Stimulated activated CD8-positive, alpha-beta memory T cell treated with anti-CD3 and anti-CD28 coated beads, Interleukin-4, amount 100 ng/mL, for 4 hours (primary cell): ENCODE measurements around the gene DLGAP1.
A peak's percentile ranks its signal among the peaks of the same experiment; 100 is the strongest.
"Not testable (repeated sequence)": the region's sequence is repeated elsewhere in the genome, so short reads cannot be mapped to it uniquely, and the experiment has no call there.

Experiments
- DNase-seq, 2 donors: peaks; one replicate each; pipeline ENCODE4 v3.0.0-alpha.2; 2020; ENCODE audit warnings: low read depth in 2 of 2, low spot score in 1 of 2

DLGAP1 gene

DNA sequence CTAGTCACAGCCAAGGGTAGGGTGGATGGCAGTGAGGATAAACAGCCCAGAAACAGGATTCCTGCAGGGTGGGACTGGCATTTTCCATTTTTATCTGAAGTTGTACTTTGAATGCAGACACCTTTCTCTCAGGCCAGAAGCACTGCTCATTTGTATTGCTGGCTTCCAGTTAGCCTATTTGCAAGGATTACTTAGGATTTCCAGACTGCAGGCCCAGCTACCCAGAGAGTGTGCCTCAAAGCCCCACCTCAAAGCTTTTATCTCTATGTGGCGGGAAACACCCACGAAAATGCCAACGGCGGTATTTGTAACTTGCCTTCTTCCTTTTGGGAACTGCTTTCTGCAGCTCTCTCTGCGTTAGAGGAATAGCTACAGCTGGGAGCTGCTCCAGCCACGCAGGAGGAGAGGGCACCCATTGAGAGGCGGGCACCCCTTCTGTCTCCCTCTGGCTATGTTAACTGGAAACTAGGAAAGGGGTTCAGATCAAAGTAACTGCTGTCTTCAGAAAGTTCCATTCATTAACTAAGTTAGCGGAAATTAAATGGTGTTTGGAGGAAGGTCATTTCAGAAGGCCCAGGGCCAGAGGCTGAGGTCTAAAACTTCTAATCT lies 860.2 kb downstream of the DLGAP1 start:
- DNase-seq, result no peak

DNA sequence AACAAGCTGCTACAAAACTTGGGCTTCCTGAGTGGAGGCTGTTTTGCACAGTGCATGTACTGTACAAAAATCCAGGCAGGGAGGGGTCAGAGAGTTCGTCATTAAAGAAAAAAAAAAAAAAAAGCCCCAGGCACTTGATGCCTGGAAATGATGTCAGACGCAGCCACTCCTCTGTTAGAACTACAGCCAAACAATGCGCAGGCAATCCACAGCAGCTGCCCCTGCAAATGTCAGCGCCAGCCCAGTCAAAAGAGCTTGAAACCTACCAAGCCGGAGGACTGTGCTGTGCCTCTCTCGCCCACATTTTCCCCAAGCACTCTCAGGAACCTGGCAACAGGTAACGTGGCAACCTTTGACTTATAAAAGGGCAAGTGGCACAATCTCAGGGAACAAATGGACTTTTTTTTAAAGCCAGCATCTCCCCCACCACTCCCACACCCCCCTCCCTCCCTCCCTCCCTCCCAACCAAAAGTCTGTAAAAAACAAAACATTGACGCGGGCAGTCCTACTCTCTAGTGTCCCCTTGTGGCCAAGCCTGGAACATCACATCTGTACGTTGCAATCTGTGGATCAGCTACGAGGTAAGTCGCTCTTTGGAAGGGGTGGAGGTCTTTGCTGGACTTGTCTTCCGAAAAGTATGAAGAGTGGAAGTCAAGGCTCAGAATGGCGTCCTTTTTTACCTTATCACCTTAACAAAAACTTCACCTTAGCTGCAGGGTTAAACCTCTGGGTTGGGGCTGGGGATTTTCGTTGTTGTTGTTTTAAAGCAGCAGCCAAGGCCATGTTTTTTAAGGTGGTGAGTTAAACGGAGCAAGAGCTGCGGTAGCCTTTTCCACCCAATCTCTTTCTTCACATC lies 861.0 kb downstream of the DLGAP1 start:
- peak; percentile 71 to 80 for DNase-seq

DNA sequence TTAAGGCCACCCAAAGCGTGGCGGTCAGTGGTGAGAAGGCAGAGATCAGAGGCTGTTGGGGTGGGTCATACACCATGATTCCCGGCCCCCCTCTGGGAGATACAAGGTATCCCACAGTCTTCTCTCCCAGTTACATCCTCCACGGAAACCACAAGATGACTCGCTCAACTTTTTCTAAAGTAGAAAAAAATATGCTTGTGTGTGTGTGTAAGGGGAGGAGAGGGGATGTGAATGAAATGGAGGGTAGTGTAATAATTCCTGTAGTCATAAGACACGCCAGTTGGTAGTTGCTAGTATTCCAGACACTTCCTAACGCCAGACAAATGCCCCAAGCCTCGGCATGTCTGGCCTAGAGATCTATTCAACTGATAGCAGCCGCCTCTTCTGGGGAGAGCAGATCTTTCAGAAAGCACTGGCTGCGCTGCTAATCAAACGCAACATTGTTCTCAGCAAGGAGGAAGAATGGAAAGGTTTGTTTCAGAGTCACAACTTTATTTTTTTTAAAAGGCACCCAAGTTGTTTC lies 861.7 kb downstream of the DLGAP1 start:
- DNase-seq, result no peak

DNA sequence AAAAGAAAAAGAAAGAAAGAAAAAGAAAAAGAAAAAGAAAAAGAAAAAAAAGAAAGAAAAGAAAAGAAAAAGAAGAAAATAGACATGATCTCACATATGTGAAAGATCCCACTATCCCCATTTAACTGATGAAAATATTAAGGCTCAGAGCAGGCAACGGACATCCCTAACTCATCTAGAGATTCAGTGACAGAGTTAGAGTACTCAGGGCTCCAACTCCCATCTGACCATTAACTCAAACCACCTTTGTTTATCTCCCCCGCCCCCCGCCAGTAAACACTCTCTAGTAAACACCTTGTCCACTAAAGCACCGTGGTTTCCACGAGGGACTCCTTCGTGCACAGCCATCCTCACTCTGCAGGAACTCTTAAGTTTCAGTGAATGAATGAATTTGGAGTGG lies 862.2 kb downstream of the DLGAP1 start:
- DNase-seq, result no peak

DNA sequence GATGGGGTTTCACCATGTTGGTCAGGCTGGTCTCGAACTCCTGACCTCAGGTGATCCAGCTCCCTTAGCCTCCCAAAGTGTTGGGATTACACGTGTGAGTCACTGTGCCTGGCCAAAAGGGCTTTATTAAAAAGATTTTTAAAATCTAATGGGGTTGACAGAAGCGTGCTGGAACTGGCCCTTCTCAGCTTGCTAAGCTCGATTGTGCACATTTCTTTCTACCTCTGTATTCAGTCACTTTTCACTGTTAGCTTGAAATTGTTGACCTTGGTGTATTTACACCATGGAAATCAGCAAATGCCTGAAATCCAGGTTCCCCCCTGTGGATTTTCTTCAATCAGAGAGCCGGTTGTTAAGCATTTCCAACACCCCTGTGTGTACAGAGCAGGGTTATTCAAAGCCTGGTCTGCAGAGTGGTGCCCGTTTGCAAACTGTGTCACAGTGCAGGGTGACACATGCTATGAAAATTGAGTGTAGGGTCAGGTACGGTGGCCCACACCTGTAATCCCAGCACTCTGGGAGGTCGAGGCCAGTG lies 864.9 kb downstream of the DLGAP1 start:
- DNase-seq, result no peak

DNA sequence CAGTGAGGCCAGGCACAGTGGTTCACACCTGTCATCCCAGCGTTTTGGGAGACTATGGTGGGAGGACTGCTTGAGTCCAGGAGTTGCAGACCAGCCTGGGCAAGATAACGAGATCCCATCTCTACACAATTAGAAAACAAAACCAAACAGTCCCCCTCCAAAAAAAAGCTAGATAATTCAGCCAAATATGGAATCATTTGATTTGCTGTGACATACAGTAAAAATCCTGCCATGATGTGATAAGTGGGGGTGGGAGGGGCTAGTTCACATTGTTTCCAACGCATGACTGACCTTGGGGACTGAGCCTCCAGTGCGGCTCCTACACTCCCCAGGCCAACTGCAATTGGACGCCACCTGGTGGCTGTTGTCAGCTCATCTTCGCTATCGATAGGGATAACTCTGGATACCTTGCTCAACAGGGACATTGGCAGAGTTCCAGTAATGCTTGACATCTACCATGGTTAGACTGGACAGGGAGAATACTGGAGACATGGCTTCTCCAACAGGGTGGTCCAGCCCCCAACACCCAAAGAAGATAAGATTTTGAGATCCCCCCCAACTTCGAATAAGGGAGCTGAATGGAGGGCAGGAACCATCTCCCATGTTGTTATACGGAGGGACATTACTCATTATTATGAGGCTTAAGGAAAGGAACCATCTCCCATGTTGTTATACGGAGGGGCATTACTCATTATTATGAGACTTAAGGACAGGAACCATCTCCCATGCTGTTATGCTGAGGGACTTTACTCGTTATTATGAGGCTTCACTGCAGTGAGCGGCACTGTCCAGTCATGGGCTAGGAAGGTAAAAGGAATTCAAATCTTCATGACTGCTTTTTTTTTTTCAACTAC lies 869.2 kb downstream of the DLGAP1 start:
- DNase-seq, result peak in 1 of 2 donors; percentile 48

DNA sequence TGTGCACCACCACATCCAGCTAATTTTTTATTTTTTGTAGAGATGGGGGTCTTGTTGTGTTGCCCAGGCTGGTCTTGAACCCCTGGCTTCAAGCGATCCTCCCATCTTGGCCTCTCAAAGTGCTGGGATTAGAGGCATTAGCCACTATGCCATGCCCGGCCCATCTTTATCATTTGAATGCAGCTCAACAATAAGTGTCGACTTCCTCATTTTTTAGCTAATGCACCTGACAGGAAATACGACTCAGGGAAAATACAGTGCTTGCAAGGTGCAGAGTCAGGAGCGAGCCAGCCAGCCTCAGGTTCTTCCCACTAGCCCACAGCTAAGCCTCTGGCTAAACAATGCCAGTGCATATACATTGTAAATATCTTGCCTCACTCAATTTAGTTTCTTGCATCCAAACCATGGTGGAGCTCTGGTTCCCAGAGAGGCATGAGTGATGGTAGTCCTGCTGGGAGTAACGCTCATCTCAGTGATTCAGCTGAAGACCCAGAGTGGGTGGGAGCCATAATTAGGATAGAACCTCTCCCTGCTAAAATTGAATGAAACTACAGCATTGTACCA lies 870.1 kb downstream of the DLGAP1 start:
- no peak for DNase-seq

DNA sequence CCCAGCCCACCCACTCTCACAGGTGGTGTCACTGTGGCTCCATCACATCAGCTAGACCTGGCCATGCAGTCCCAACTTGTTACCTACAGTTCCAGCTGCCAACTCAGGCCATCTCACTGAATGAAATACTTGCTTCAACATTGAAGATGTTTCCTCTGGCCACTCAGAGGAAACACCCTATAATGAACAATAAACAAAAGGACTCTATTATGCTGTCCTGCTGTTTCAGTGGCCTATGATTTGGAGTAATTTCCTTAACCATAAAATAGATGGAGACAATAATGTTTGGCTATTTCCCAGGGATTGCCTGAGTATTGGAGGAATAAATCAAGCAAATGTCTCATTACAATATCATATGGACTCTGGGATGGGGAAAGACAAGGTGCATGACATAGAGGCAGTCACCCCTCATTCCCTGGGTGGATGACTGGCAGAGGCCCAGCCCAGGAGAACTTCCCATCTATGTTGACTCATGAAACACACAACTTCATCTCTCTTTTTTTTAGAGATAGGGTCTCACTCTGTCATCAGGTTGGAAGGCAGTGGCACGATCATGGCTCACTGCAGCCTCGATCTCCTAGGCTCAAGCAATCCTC lies 870.7 kb downstream of the DLGAP1 start:
- no peak for DNase-seq

DNA sequence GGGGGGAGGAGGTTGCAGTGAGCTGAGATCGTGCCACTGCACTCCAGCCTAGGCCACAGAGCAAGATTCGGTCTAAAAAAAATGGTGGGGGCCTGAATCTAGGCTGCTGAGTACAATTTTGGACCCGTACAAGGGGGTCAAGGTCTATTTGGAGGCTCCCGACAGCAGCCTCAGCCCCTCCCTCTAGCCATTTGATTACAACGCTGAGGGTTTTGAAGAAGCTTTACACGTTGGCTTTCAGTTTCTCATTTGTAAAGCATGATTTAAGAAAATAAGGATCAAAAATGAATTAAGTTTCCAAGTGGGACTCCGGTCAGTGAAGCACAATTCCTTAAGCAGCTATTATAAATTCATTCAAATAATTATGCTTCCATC lies 871.2 kb downstream of the DLGAP1 start:
- DNase-seq, result no peak

DNA sequence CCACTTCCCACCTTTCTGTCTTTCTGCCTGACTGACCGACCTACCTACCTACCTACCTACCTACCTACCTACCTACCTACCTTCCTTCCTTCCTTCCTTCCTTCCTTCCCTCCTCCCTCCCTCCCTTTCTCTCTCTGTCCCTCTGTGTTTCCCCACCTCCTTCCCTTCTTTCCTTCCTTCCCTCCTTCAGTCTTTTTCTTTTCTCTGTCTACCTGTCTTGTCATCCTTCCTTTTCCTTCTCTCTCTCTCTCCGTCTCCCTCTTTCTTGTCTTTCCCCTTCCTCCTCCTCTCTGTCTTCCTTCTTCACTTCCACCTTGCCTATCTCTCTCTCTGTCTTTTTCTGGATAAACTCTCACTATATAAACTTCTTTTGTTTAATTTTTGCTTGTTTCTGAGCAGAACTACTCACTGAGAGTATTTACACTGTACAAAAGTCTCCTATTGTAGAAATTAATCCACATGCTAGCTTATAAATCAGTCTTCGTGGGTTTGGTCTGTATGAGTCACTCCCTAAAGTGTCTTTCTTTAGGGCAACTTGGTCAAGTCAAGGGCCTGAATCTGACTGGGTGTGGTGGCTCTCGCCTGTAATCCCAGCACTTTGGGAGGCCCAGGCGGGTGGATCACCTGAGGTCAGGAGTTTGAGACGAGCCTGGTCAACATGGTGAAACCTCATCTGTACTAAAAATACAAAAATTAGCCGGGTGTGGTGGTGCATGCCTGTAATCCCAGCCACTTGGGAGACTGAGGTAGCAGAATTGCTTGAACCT lies 871.8 kb downstream of the DLGAP1 start:
- DNase-seq, result not testable (repeated sequence)

DNA sequence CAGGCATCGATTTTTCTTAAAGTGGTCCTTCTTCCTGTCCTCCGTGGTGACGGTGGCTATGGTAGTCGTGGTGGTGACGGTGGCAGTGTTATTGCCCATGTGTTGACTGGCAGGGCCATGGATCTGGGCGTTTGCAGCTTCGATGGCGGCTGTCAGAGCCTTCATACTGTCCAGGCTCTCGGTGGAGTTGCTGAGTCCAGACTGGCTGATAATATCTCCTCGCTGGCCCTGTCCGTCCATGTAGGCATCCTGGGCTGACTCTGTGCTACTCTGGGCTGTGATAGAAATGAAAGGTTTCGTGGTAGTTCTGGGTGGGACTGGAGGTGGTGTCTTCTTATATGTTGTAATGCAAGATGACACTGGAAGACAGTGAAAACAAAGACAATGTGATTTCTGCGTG lies 873.2 kb downstream of the DLGAP1 start:
- no peak for DNase-seq

DNA sequence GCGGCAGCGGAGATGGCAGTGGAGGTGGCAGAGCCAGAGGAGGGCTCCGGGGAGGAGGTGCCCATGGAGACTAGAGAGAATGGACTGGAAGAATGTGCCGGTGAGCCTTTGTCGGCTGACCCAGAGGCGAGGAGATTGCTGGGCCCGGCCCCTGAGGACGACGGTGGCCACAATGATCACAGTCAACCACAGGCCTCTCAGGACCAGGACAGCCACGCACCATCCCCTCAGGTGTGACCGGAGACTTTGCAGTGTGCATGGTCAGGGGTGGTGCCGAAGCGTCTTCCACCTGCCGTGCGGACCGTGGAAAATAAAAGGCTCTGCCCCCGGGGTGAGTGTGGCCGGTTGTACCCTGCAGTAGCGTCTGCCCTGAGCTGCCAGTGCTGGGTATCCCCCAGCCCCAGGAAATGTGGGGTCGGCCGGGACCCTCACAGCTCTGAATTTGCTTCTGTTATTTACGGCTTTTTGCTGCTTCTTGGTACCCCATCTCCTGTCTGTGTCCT lies 874.5 kb downstream of the DLGAP1 start:
- DNase-seq, result not testable (repeated sequence)

DNA sequence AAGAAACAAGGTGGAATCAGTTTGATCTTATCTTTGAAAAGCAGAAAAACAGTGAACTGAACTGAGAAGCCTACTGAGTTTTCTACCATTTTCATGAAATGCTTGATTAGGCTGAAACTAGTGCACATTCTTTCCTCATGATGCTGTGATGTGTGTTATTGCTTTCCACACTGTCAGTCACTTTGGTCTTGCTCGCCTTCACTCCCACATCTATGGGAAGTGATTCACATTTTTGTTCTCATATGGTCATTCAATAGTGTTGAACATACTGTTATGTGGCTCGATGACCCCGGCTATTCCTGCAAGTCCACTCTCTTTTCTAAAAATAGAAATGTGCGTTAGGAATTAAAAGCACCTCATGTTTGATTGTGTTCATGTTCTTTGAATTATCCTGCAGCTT lies 875.4 kb downstream of the DLGAP1 start:
- no peak for DNase-seq

DNA sequence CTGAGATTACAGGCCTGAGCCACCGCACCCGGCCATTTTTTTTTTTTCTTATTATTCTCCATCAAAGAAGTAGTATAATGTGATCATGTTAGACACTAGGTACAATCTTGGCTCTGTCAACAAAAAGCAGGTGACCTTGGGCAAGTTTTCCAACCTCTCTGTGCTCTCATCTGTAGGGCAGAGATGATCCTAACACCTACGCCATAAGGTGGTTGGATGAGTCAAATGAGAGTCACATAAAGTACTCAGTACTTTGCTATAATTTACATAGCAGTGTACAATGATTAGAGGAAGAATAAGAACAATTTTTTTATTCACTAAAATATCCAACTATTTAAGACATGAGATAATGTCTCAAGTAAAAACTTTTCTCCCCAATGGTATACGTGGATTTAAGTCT lies 876.5 kb downstream of the DLGAP1 start:
- no peak for DNase-seq

DNA sequence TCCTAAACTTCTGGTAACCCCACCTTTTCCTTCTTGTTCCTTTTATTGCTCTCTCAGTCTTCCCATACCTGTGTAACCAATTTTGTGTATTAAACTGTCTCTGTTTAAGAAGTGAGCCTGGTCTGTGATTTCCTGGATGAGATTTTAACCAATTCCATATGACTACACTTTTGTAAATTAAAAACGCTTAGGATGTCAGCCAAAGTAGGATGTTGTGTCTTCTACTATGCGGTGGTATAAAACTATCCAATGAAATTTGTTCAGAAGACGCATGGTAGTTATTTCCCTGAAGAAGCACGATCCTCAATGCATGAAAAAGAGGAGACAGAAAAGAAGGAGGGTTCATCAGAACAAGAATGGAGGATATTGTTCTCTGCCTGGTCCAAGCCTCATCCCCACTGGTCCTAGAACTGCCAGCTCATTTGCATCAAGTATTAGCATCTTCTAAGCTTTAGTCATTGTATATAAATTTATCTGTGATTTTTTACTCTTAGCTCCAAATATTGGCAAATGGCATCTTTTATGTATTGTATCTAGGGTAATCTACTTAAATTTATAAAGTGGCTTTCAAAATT lies 877.7 kb downstream of the DLGAP1 start:
- no peak for DNase-seq

DNA sequence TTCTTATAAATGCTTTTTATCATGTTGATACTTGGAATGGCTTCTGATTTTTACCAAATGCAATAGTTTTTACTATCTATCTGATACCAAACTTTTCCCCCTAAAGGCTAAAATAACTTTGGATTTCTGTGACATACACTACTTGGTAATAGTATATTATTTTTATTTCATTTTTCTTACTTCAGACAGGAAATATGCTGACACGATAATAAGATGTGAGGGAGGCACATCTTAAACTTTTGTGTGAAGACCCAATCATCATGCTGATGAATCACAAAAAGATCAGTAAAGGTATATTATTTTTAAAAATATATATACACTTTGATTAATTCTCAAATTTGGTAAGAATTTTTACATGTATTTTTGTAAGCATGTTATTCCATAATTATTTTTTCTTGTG lies 882.3 kb downstream of the DLGAP1 start:
- no peak for DNase-seq

DNA sequence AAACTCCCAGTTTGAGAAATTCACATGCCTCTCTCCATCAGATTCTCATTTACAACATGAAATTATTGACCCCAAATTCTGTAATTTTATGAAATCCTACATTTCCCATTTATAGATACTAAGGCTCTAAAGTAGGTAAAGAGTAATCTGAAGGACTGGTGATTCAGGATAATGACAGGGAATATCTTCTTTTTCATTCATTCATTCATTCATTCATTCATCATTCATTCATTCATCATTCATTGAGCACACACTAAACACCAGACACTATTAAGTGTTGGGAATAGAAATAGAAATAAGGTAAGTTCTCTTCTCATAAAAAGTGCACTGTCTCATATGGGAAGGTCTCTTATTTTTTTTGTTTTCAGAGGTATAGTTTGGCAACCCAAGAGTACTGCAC lies 888.3 kb downstream of the DLGAP1 start:
- DNase-seq, result no peak

DNA sequence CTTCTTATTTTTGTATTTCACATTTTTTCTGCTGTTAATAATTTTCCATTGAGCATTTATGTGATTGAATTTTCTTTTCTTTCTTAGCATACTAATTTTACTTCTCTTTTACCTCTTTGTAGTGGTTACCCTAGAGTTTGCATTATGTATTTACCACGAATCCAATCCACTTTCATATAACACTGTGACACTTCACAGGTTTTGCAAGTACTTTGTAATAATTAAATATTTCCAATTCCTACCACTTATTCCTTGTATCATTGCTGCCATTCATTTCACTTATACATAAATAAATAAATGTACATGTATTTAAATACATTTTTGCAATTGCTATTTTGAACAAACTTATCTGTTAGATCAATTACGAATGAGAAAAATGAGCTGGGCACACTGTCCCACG lies 894.4 kb downstream of the DLGAP1 start:
- no peak for DNase-seq

DNA sequence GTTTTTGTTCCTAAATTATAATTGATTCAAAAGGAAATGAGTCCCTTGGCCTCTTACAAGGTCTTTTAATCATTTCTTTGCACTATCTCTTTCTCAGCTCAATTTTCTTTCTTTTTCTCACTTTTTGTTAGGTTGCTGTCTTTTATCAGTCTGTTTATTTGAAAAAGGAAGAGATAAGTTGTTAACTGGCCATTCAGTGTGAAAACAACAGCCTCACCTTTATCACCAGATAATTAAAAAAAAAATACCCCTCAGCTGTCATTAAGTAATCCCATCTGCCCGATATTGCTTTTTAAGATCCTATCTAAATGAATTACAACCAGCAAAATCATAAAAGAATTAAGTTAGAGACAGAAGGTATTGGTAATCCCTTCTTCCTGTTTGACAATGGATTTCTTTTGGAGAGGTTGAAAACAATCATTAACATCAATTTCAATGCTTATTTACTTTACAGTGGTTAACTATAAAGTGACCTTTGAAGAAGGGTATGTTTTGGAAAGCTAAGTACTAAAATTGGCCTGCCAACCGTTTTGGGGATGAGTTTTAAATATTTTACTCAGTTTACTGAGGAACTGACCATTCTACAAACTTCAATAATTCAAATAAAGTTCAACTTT lies 900.2 kb downstream of the DLGAP1 start:
- DNase-seq, result no peak
